ENCODE measurements around the gene FMO1.

GRCh38 chr1:171218661-171219060 lies 29.6 kb upstream of the FMO1 start:
- TF ChIP-seq EZH2 (IDR thresholded peaks at IDR 0.05; ENCODE audit: borderline replicate concordance, low read depth, low read length, poor library complexity, severe bottlenecking) (no peak), CTCF (conservative IDR thresholded peaks at IDR 0.05; ENCODE audit: low read depth, low read length) (no peak)
